GM18502 (cell line): ENCODE results near the gene CYP26B1.

Experiments used
- ATAC-seq: cut with Tn5 transposase; IDR thresholded peaks from one replicate; pipeline ENCODE4 v1.9.1; 2021; ENCODE audit warnings: mild to moderate bottlenecking; ENCODE audit not compliant: unreplicated experiment, poor library complexity

CYP26B1 gene

GRCh38 chr2:72131916-72132841 lies 15.5 kb downstream of the CYP26B1 start:
- no peak for ATAC-seq

DNA sequence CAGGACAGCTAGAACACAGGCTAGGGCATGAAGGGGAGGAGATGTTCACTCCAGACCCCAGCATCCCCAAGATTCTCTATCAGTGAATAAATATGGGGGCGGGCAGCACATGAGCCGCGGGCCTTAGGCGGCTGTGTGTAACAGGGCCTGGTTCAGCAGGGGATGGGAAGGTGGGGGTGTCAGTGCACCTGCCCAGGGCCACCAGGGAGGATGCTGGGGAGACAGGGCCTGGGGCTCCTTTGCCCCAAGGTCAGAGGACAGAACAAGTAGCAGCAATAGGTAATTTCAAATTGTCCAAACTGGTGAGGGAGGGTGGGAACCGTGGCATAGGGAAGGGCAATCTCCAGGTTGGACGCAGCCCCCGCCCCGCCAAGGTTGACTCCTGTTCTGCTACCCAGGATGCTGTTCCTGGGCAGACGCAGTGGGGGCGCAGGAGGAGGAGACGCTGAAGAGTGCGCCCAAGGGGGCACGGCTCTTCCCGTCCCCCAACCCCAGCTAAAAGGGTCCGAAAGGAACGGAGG lies 16.2 kb downstream of the CYP26B1 start:
- ATAC-seq, result no peak

DNA sequence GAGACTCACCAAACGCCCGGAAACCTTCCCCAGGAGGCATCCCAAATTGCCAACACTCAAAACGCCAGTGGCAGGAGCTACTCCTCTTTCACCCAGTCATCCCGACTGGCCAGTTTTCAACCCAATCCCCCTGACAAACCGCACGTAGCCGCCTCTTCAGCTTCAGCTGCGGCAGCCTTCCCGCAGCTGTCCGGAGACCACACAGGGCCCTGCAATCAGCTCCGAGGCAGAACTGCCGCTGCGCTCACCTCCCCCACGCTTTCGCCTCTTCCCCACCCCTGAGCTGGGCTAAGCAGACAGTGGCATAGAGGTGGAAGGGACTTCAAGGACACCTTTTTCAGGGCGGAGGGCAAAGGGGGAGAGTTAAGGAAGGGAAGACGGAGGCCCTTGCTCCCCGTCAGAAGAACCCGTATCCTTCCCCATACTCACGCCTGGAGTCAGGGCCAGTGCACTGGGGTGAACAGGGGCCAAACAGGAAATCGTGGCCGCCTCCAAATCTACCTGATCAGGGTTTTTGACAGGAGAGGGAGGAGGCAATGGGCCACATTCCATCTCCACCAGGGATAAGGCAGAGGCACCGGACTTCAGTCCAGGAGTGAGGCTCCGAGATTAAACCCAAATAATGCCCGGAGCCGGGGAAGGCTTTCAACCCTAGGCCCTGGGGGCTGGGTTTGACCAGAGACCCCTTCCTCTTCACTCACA lies 16.9 kb downstream of the CYP26B1 start:
- no peak for ATAC-seq

GRCh38 chr2:72129681-72130340 lies 17.9 kb downstream of the CYP26B1 start:
- ATAC-seq, result no peak

GRCh38 chr2:72128843-72129227 lies 18.8 kb downstream of the CYP26B1 start:
- ATAC-seq, result no peak

DNA sequence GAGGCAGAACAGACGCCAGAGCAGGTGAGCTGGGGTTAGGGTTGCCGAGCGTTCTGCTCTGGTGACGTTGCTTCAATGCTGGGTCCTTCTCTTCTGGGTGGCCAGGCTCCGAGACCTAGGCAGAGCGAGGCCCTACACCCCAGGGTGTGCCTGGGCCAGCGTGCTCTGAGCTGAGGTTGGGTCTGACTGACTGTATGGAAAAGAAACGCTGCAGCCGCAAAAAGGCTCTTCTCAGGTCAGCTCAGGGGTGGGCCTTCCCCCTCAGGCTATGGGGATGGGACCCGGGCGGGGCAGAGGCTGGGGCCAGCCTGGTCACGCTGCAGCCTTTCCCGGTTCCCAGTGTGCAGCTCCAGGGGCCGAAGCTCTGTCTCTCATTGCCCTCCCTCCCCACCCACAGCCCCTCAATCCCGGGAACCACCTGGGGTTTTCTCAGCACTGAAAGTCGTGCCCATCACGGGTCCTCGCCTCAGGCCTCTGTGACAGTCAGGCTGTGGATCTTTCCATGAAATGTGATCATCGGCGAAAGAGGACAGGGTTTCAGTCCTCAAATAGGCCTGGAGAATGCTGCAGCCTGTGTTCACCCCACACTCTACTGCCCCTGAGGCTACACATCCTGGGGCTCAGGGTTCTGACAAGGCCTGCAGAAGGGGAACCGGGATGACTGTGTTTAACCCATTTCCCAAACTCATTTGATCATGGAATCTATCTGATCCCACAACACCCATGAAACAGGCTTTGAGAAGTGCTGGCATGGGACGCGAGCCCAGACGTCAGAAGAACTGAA lies 19.4 kb downstream of the CYP26B1 start:
- ATAC-seq, result no peak

DNA sequence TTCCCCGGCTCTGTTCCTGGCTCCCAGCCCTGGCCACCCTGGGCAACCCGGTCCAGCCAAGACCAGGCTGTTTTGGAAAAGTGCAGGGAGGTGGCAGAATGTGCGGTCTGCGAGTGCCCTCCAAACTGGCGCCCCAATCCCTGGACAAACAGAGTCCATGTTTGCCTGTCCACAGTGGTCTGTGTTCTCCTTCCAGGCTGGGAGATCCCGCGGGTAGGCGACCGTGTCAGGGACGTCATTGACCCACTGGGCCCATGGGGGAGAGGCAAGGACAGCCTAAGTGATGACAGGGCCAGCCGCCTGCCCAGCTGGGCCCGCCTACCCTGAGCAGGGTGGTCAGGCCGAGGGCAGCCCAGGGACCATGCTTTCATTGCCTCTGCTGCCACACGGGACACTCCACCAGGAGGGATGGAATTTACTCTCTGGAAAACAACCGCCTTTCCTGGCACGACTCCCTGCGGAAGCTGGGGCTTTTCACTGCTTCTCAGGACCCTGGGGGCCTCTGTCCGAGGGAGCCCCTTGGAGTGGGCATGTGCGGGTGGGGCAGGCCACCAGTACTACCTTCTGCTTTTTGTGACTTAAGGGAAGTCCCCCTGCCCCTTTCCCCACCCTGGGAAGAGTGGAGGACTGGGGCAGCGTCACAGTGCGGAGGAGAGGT lies 20.1 kb downstream of the CYP26B1 start:
- ATAC-seq, result no peak

DNA sequence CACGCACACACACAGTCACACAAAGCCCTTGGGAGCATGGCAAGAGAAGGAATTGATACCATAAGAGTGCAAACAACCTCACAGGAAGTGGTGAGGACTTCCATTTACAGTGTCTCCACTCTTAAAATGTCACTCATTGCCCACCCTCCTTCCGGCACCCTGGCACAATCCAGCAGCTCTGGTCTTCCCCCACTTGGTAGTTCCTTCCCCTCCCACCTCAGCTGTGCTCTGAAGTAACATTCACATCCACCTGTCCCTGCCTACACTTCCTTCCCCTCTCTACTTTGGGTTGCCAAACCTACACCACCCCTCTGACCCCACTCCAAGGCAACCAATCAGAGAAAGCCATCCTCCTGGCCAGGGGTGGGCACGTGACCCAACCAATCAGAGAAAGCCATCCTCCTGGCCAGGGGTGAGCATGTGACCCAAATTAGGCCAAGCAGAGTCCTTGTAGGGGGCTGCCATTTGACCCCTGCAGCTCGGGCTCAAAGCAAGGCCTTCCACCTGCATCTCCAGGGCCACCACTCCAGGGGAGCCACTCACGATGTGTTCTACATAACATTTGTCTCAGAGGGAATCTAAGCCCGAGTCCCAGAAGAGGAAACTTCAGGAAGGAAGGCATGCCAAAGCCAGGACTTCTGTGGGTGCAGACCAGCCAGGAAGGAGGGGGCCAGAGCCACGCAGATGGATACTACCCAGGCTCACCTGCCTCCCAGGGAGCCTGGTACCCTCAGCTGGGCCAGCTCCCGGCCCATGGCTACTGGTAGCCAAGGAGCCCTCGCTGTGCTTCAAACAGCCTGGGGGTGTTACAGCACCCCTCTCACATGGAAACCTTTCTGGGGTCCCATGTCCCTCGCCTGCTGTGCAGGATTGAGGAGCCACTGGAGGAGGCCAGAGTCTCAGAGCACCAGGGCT lies 21.2 kb downstream of the CYP26B1 start:
- no peak for ATAC-seq

- ATAC-seq, result no peak
These were observed 23.3 kb downstream of the CYP26B1 start for GRCh38 chr2:72124376-72124775.

DNA sequence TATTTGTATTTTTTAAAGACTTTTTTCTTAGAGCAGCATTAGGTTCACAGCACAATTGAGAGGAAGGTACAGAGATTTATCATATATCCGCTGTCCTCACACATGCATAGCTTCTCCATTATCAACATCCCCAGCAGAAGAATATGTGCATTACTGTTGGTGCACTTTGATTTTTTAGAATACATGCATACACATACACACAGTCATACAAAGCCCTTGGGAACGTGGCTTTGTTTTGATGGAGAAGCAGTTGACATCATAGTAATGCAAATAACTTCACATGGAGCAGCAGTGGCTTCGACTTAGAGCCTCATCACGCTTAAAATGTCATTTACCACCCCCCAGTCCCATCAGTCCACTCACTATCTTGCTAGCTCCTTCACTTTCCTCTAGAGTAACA lies 26.5 kb downstream of the CYP26B1 start:
- ATAC-seq, result no peak

DNA sequence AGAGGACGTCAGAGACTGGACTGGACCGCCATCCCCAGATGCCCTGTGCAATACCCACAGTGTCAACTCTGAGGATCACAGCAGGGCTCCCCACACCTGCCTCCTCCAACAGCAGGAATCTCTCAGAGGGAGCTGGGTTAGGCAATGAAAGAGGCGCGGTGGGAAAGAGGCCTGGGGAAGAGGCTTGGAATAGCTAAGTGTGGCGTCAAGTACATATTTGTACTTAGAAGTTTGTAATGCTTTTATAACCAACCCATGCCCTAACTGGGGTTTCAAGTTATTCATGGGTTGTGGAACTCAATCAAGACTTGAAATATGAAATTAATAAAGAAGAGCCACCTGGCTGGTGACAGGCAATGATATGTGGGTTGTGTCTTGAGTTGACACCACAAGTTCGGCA lies 28.7 kb downstream of the CYP26B1 start:
- no peak for ATAC-seq

- no peak for ATAC-seq
These were observed 29.3 kb downstream of the CYP26B1 start for GRCh38 chr2:72118386-72118785.

DNA sequence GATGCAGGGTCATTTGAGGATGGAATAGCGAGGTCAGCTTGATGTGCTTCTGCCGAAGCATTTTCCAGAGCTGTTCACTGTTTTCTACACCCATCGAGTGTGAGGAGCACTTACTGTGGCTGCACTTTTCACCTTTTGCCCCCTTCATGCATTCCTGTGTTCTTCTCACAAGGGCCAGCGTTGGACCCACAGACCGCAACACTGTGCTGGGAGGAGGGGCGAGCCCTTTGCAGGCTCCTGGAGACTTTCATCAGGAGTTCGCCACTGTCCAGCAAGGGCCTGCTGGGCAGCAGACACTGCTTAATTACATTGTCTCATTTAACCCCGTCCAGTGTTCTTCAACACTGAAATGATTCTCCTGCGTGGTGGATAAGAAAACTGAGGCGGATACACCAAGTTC lies 29.9 kb downstream of the CYP26B1 start:
- ATAC-seq, result no peak

GRCh38 chr2:72117029-72117428 lies 30.6 kb downstream of the CYP26B1 start:
- ATAC-seq, result no peak

DNA sequence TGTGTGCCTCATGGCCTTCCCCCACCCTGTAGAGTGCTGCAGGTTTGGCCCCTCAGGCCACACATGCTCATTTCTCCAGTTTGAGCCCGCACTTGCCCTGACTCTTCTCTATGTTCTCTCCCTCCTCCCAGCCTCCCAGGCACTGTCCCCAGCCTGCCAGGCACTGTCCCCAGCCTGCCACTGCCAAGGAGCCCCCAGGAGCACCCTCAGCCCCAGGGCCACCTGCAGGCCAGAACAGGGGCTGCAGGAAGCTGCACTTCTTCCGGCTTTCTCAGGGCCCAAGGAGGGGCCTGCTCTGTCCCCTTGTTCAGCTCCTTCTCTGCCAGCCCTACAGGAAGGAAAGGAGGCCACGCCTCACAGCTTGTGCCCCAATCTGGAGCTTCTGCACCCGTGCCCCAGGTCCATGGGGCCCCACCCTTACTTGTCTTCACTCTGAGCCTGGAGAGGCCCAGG lies 31.6 kb downstream of the CYP26B1 start:
- ATAC-seq, result peak; percentile 47

GRCh38 chr2:72115110-72116080 lies 32.3 kb downstream of the CYP26B1 start:
- ATAC-seq, result no peak

DNA sequence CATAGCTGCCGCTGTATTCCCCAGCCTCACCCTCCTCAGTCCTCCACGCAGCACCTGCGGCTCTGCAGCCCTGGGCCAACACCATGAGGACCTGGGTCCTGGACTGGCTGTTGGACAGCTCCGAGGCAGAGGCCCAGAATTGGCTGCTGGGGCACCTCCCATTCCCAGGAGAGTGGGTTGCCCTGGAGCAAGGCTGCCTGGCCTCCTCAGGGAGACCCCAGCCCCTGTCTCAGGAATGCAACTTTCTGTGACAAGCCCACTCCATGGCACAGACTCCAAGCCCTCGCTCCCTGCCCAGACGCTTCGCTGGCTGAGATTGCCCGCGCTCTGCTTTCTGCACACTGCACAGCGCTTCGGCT lies 33.0 kb downstream of the CYP26B1 start:
- no peak for ATAC-seq
